ENCODE measurements around the gene C6orf141.

Gene C6orf141

GRCh38 chr6:49515485-49516146, 34.9 kb upstream of the C6orf141 start:
- no peak for TF ChIP-seq CTCF (IDR thresholded peaks at IDR 0.05; ENCODE audit: extremely low read depth, insufficient read depth, missing control alignments)
- in situ Hi-C loops (cut with MboI; ENCODE audit: low pct_unique_long_range_greater_than_20kb, low sequenced_read_pairs, unreplicated experiment): no loop called here
- DNase-seq (ENCODE audit: low spot score): no peak

- no peak for DNase-seq (ENCODE audit: low spot score)
- no peak for TF ChIP-seq CTCF (IDR thresholded peaks at IDR 0.05; ENCODE audit: extremely low read depth, insufficient read depth, missing control alignments)
- in situ Hi-C loops (cut with MboI; ENCODE audit: low pct_unique_long_range_greater_than_20kb, low sequenced_read_pairs, unreplicated experiment): no loop called here
Measured at GRCh38 chr6:49516147-49516505, 34.3 kb upstream of the C6orf141 start.

- no peak for TF ChIP-seq CTCF (IDR thresholded peaks at IDR 0.05; ENCODE audit: extremely low read depth, insufficient read depth, missing control alignments)
- no peak for DNase-seq (ENCODE audit: low spot score)
- in situ Hi-C loops (cut with MboI; ENCODE audit: low pct_unique_long_range_greater_than_20kb, low sequenced_read_pairs, unreplicated experiment): no loop called here
Measured at GRCh38 chr6:49517919-49518318, 32.5 kb upstream of the C6orf141 start.

GRCh38 chr6:49519660-49520059, 30.8 kb upstream of the C6orf141 start:
- in situ Hi-C loops (cut with MboI; ENCODE audit: low pct_unique_long_range_greater_than_20kb, low sequenced_read_pairs, unreplicated experiment): no loop called here
- TF ChIP-seq CTCF (IDR thresholded peaks at IDR 0.05; ENCODE audit: extremely low read depth, insufficient read depth, missing control alignments): no peak
- DNase-seq (ENCODE audit: low spot score): no peak

GRCh38 chr6:49522710-49523593, 27.5 kb upstream of the C6orf141 start:
- DNase-seq (ENCODE audit: low spot score): no peak
- no peak for TF ChIP-seq CTCF (IDR thresholded peaks at IDR 0.05; ENCODE audit: extremely low read depth, insufficient read depth, missing control alignments)
- in situ Hi-C loops (cut with MboI; ENCODE audit: low pct_unique_long_range_greater_than_20kb, low sequenced_read_pairs, unreplicated experiment): no loop called here

- in situ Hi-C loops (cut with MboI; ENCODE audit: low pct_unique_long_range_greater_than_20kb, low sequenced_read_pairs, unreplicated experiment): no loop called here
Measured at GRCh38 chr6:49523901-49524300, 26.6 kb upstream of the C6orf141 start.

More at GRCh38 chr6:49523901-49524300, 26.6 kb upstream of the C6orf141 start:
- no peak for TF ChIP-seq CTCF (IDR thresholded peaks at IDR 0.05; ENCODE audit: extremely low read depth, insufficient read depth, missing control alignments)
- no peak for DNase-seq (ENCODE audit: low spot score)

All from GM13977 (cell line).